Activated T-cell treated with anti-CD3 and anti-CD28 coated beads for 1 hour (primary cell): ENCODE measurements around the gene PRF1.
"Not testable (repeated sequence)": the region's sequence is repeated elsewhere in the genome, so short reads cannot be mapped to it uniquely, and the experiment has no call there.

Experiments used
- DNase-seq: peaks from one replicate; pipeline ENCODE4 v3.0.0-alpha.2; 2020; ENCODE audit warnings: low read depth

The PRF1 gene

GRCh38 chr10:70617798-70618568 is 15.4 kb upstream of the PRF1 start:
- no peak for DNase-seq

GRCh38 chr10:70616761-70617160 is 14.2 kb upstream of the PRF1 start:
- no peak for DNase-seq

- DNase-seq, result no peak
These were observed 13.4 kb upstream of the PRF1 start for GRCh38 chr10:70615784-70616522.

- DNase-seq, result no peak
These were observed 12.7 kb upstream of the PRF1 start for GRCh38 chr10:70615211-70615610.

- DNase-seq, result not testable (repeated sequence)
These were observed 11.8 kb upstream of the PRF1 start for GRCh38 chr10:70614364-70614763.

- no peak for DNase-seq
These were observed 11.4 kb upstream of the PRF1 start for GRCh38 chr10:70613941-70614340.

- DNase-seq, result no peak
These were observed 5.4 kb upstream of the PRF1 start for GRCh38 chr10:70607936-70608335.

GRCh38 chr10:70605161-70605560 is 2.6 kb upstream of the PRF1 start:
- no peak for DNase-seq

- no peak for DNase-seq
These were observed 1.6 kb upstream of the PRF1 start for GRCh38 chr10:70604106-70604505.

- peak; percentile 22 for DNase-seq
These were observed 884 bp upstream of the PRF1 start for GRCh38 chr10:70603449-70603801.

- no peak for DNase-seq
These were observed 795 bp downstream of the PRF1 start for GRCh38 chr10:70601746-70602145.

- no peak for DNase-seq
These were observed 1.8 kb downstream of the PRF1 start for GRCh38 chr10:70600512-70601395.

GRCh38 chr10:70599791-70600190 is 2.8 kb downstream of the PRF1 start:
- no peak for DNase-seq

GRCh38 chr10:70599319-70599718 is 3.2 kb downstream of the PRF1 start:
- DNase-seq, result no peak

GRCh38 chr10:70598857-70599295 is 3.7 kb downstream of the PRF1 start:
- no peak for DNase-seq

GRCh38 chr10:70597856-70598815 is 4.4 kb downstream of the PRF1 start:
- no peak for DNase-seq

- no peak for DNase-seq
These were observed 5.4 kb downstream of the PRF1 start for GRCh38 chr10:70596860-70597809.

- DNase-seq, result no peak
These were observed 6.3 kb downstream of the PRF1 start for GRCh38 chr10:70596110-70596798.

- no peak for DNase-seq
These were observed 7.0 kb downstream of the PRF1 start for GRCh38 chr10:70595566-70596016.
